CD8-positive, alpha-beta memory T cell (primary cell): ENCODE data around the gene UVRAG. TPM values are rescaled to one million over a fixed set of nuclear protein-coding genes. Genes with fewer than 3 reads are reported as not detected.

Experiments
- CTCF ChIA-PET: fragments of 350-600 bp; sonication (Branson Sonifier 250); formaldehyde crosslinking; loops from one replicate; lab custom pipeline; 2021; ENCODE audit warnings: antibody characterized with exemption; lab: Charles Lee
- POLR2A ChIA-PET: fragments of 350-600 bp; sonication (Branson Sonifier 250); formaldehyde crosslinking; loops from one replicate; lab custom pipeline; 2021; ENCODE audit warnings: antibody characterized with exemption; lab: Charles Lee
- DNase-seq, 5 donors: peaks; one replicate each; pipeline versions ENCODE4 v3.0.0 to v3.0.0-alpha.2; 2020 to 2022; ENCODE audit warnings: mixed read lengths in 1 of 5
- H3K27ac ChIP-seq: one replicate; pipeline ENCODE4 v1.7.0; 2013; ENCODE audit warnings: low read depth, mild to moderate bottlenecking, low read length, moderate library complexity
- H3K27me3 ChIP-seq: 2 replicates; pipeline ENCODE4 v1.7.0; 2013; ENCODE audit warnings: low read length, mild to moderate bottlenecking; ENCODE audit not compliant: insufficient read depth, poor library complexity, severe bottlenecking
- H3K36me3 ChIP-seq: 2 replicates; pipeline ENCODE4 v1.7.0; 2013; ENCODE audit warnings: mild to moderate bottlenecking, low read length, moderate library complexity; ENCODE audit not compliant: insufficient read depth
- H3K4me1 ChIP-seq: 2 replicates; pipeline ENCODE4 v1.7.0; 2013; ENCODE audit warnings: mild to moderate bottlenecking, low read length, moderate library complexity; ENCODE audit not compliant: insufficient read depth
- H3K4me3 ChIP-seq: 2 replicates; pipeline ENCODE4 v1.7.0; 2013; ENCODE audit warnings: mild to moderate bottlenecking, low read length
- H3K9me3 ChIP-seq: 2 replicates; pipeline ENCODE4 v1.7.0; 2013; ENCODE audit warnings: mild to moderate bottlenecking, low read length
- H3K27ac Mint-ChIP-seq, 8 donors: one replicate each; pipeline ENCODE4 v1.8.0; 2020 to 2021; ENCODE audit warnings: mixed read lengths in 8 of 8, mild to moderate bottlenecking in 6 of 8, inconsistent platforms in 3 of 8, moderate library complexity in 3 of 8
- H3K27me3 Mint-ChIP-seq, 2 donors: one replicate each; pipeline ENCODE4 v1.8.0; 2020 to 2021; ENCODE audit warnings: mixed read lengths in 2 of 2, mild to moderate bottlenecking in 1 of 2, moderate library complexity in 1 of 2
- H3K36me3 Mint-ChIP-seq, 3 donors: one replicate each; pipeline ENCODE4 v1.8.0; 2020 to 2021; ENCODE audit warnings: mixed read lengths in 3 of 3, inconsistent platforms in 1 of 3, mild to moderate bottlenecking in 1 of 3
- H3K4me1 Mint-ChIP-seq, 3 donors: one replicate each; pipeline ENCODE4 v1.8.0; 2020 to 2021; ENCODE audit warnings: mixed read lengths in 3 of 3, inconsistent platforms in 1 of 3, mild to moderate bottlenecking in 1 of 3
- H3K4me3 Mint-ChIP-seq, 7 donors: one replicate each; pipeline ENCODE4 v1.8.0; 2020 to 2021; ENCODE audit warnings: mixed read lengths in 7 of 7, mild to moderate bottlenecking in 6 of 7, moderate library complexity in 4 of 7, inconsistent platforms in 2 of 7
- H3K9me3 Mint-ChIP-seq, 5 donors: one replicate each; pipeline ENCODE4 v1.8.0; 2020 to 2022; ENCODE audit warnings: mixed read lengths in 5 of 5, mild to moderate bottlenecking in 3 of 5, moderate library complexity in 2 of 5, inconsistent platforms in 1 of 5
- polyA plus RNA-seq: library from polyadenylated mRNA; unstranded; fragments of 300-500 nt; fragmentation: Illumina TruSeq; gene quantifications from one replicate; pipeline ENCODE4 v1.2.3, GENCODE V29; 2021
- total RNA-seq, 2 experiments: library from RNA; stranded (reverse); gene quantifications; one replicate each; pipeline ENCODE4 v1.2.3, GENCODE V29; 2021

The UVRAG gene
- total and polyA plus RNA-seq, 3 experiments from 2014 or later = 17.1 to 20.9 (median 18.0) TPM

GRCh38 chr11:76013526-76013925, 198.5 kb downstream of the UVRAG start:
- no peak overlapping the region for H3K4me3 Mint-ChIP-seq
- no peak overlapping the region for H3K4me3 ChIP-seq
- H3K9me3 Mint-ChIP-seq = peaks cover 3 to 12% (median 9%) of the 10 kb centered on the region in 5 donors
- H3K27ac ChIP-seq = no peak overlapping the region
- POLR2A ChIA-PET = no interaction called here
- no peaks in the 10 kb centered on the region for H3K9me3 ChIP-seq
- no peak for DNase-seq
- H3K27me3 ChIP-seq = no peaks in the 10 kb centered on the region
- no peaks in the 10 kb centered on the region for H3K4me1 Mint-ChIP-seq
- no peaks in the 10 kb centered on the region for H3K4me1 ChIP-seq
- peaks cover 40 to 70% (median 41%) of the 10 kb centered on the region in 3 donors for H3K36me3 Mint-ChIP-seq
- no peaks in the 10 kb centered on the region for H3K27me3 Mint-ChIP-seq
- H3K36me3 ChIP-seq = no peaks in the 10 kb centered on the region
- H3K27ac Mint-ChIP-seq = no peak overlapping the region
- CTCF ChIA-PET = no interaction called here

- CTCF ChIA-PET = no interaction called here
- no peaks in the 10 kb centered on the region for H3K27me3 Mint-ChIP-seq
- Histone ChIP-seq H3K27me3 (no peaks in the 10 kb centered on the region), H3K9me3 (no peaks in the 10 kb centered on the region), H3K27ac (no peak overlapping the region), H3K36me3 (no peaks in the 10 kb centered on the region), H3K4me1 (no peaks in the 10 kb centered on the region), H3K4me3 (no peak overlapping the region)
- H3K4me1 Mint-ChIP-seq = peaks cover 5 to 7% (median 6%) of the 10 kb centered on the region in 3 donors
- DNase-seq = no peak
- POLR2A ChIA-PET = no interaction called here
- peaks cover 17 to 47% (median 26%) of the 10 kb centered on the region in 3 donors for H3K36me3 Mint-ChIP-seq
- H3K27ac Mint-ChIP-seq = peak overlapping the region in 2 of 8 donors; percentile 2 to 17
- H3K9me3 Mint-ChIP-seq = peaks cover 0 to 4% (median 3%) of the 10 kb centered on the region in 5 donors
- no peak overlapping the region for H3K4me3 Mint-ChIP-seq
Measured at GRCh38 chr11:76023236-76024068, 208.4 kb downstream of the UVRAG start.

GRCh38 chr11:76025068-76025467, 210.1 kb downstream of the UVRAG start:
- H3K36me3 Mint-ChIP-seq = peaks cover 20 to 40% (median 22%) of the 10 kb centered on the region in 3 donors

DNA sequence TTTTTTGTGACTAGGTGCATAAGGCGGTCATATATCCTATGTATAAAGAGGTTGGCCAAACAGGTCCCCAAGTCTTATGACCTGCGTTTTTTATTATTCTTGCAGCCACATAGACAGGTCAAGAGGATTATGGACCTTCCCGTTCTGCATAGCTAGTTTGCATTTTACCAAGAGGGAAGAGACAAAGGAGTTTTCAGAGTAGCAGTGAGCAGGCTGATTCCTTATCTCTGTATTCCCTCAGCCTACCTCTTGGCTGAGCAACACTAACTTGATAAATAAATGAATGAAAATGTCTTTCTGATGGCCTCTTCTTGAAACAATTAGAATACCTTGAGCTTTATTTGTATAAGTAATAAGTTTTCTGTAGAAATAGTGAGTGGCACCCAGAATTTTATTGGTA, 210.8 kb downstream of the UVRAG start:
- Histone ChIP-seq H3K9me3 (no peaks in the 10 kb centered on the region), H3K27ac (no peak overlapping the region), H3K4me1 (no peaks in the 10 kb centered on the region), H3K4me3 (no peak overlapping the region), H3K27me3 (no peaks in the 10 kb centered on the region), H3K36me3 (no peaks in the 10 kb centered on the region)
- POLR2A ChIA-PET = no interaction called here
- Mint-ChIP-seq H3K4me1 (peaks cover 5 to 7% (median 6%) of the 10 kb centered on the region in 3 donors), H3K27me3 (no peaks in the 10 kb centered on the region), H3K36me3 (peaks cover 20 to 39% (median 22%) of the 10 kb centered on the region in 3 donors), H3K4me3 (no peak overlapping the region), H3K9me3 (no peaks in the 10 kb centered on the region), H3K27ac (no peak overlapping the region)
- DNase-seq = no peak
- CTCF ChIA-PET = no interaction called here

More at GRCh38 chr11:76025068-76025467, 210.1 kb downstream of the UVRAG start:
- Mint-ChIP-seq H3K27me3 (no peaks in the 10 kb centered on the region), H3K4me3 (no peak overlapping the region), H3K4me1 (peaks cover 5 to 7% (median 6%) of the 10 kb centered on the region in 3 donors), H3K9me3 (no peaks in the 10 kb centered on the region), H3K27ac (peak overlapping the region in 1 of 8 donors; percentile 1)
- H3K4me3 ChIP-seq = no peak overlapping the region
- CTCF ChIA-PET = no interaction called here
- no peak for DNase-seq
- H3K27ac ChIP-seq = no peak overlapping the region
- no peaks in the 10 kb centered on the region for H3K36me3 ChIP-seq
- no peaks in the 10 kb centered on the region for H3K9me3 ChIP-seq
- POLR2A ChIA-PET = no interaction called here
- no peaks in the 10 kb centered on the region for H3K27me3 ChIP-seq
- no peaks in the 10 kb centered on the region for H3K4me1 ChIP-seq

GRCh38 chr11:76026281-76026680, 211.3 kb downstream of the UVRAG start:
- H3K36me3 ChIP-seq = no peaks in the 10 kb centered on the region
- H3K4me1 ChIP-seq = no peaks in the 10 kb centered on the region
- no peaks in the 10 kb centered on the region for H3K9me3 ChIP-seq
- H3K27ac ChIP-seq = no peak overlapping the region
- no peak overlapping the region for H3K27ac Mint-ChIP-seq
- no peak overlapping the region for H3K4me3 ChIP-seq
- H3K36me3 Mint-ChIP-seq = peaks cover 16 to 38% (median 23%) of the 10 kb centered on the region in 3 donors
- peaks cover 2 to 5% (median 5%) of the 10 kb centered on the region in 3 donors for H3K4me1 Mint-ChIP-seq
- no peak for DNase-seq
- H3K27me3 ChIP-seq = no peaks in the 10 kb centered on the region
- no peak overlapping the region for H3K4me3 Mint-ChIP-seq
- H3K27me3 Mint-ChIP-seq = no peaks in the 10 kb centered on the region
- no peaks in the 10 kb centered on the region for H3K9me3 Mint-ChIP-seq
- POLR2A ChIA-PET = no interaction called here
- CTCF ChIA-PET = no interaction called here

GRCh38 chr11:76026862-76027261, 211.9 kb downstream of the UVRAG start:
- Mint-ChIP-seq H3K4me1 (peaks cover 0 to 5% (median 4%) of the 10 kb centered on the region in 3 donors), H3K36me3 (peaks cover 12 to 37% (median 21%) of the 10 kb centered on the region in 3 donors), H3K4me3 (no peak overlapping the region), H3K27me3 (no peaks in the 10 kb centered on the region), H3K27ac (no peak overlapping the region), H3K9me3 (no peaks in the 10 kb centered on the region)
- ChIA-PET CTCF (no interaction called here), POLR2A (no interaction called here)
- Histone ChIP-seq H3K9me3 (no peaks in the 10 kb centered on the region), H3K4me1 (no peaks in the 10 kb centered on the region), H3K27me3 (no peaks in the 10 kb centered on the region), H3K36me3 (no peaks in the 10 kb centered on the region), H3K27ac (no peak overlapping the region), H3K4me3 (no peak overlapping the region)
- no peak for DNase-seq

- H3K36me3 ChIP-seq = no peaks in the 10 kb centered on the region
- no peaks in the 10 kb centered on the region for H3K27me3 ChIP-seq
- no peak for DNase-seq
- H3K4me1 Mint-ChIP-seq = no peaks in the 10 kb centered on the region
- H3K9me3 ChIP-seq = no peaks in the 10 kb centered on the region
- CTCF ChIA-PET = no interaction called here
- H3K4me1 ChIP-seq = no peaks in the 10 kb centered on the region
- peaks cover 8 to 26% (median 15%) of the 10 kb centered on the region in 3 donors for H3K36me3 Mint-ChIP-seq
- POLR2A ChIA-PET = no interaction called here
- H3K9me3 Mint-ChIP-seq = no peaks in the 10 kb centered on the region
- no peak overlapping the region for H3K27ac Mint-ChIP-seq
- H3K4me3 Mint-ChIP-seq = no peak overlapping the region
- no peak overlapping the region for H3K27ac ChIP-seq
- no peaks in the 10 kb centered on the region for H3K27me3 Mint-ChIP-seq
- no peak overlapping the region for H3K4me3 ChIP-seq
Measured at GRCh38 chr11:76030286-76030685, 215.3 kb downstream of the UVRAG start.

DNA sequence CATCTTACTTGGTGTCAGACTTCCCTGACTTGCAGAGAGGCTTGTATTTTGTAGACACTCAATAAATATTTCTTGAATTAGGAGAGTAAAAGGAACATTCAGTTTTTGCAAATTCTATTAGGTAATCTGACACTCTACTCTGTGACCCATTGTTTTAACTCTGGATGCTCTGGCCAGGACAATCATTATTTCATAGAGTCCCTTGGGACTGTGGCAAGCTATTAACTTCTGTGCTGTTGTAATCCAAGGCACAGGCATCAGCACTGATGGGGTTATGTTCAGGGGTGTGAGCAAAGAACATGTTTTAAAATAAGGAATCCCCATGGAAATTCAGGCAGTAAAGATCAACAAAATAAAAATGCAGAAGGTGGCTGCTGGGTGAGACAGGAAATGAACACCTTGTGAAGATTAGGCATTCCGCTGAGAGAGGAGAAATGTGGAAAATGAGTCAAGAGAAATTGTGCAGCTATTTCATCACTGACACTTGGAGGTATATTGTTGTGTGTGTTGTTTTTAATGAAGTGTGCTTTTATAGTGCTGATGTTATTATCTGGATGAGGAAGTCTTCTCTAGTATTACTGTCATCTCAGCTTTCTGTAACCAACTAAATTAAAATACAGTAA, 216.1 kb downstream of the UVRAG start:
- Mint-ChIP-seq H3K9me3 (no peaks in the 10 kb centered on the region), H3K27ac (no peak overlapping the region), H3K36me3 (peaks cover 8 to 26% (median 13%) of the 10 kb centered on the region in 3 donors), H3K27me3 (no peaks in the 10 kb centered on the region), H3K4me3 (no peak overlapping the region), H3K4me1 (no peaks in the 10 kb centered on the region)
- Histone ChIP-seq H3K9me3 (no peaks in the 10 kb centered on the region), H3K27me3 (no peaks in the 10 kb centered on the region), H3K27ac (no peak overlapping the region), H3K4me1 (no peaks in the 10 kb centered on the region), H3K4me3 (no peak overlapping the region), H3K36me3 (no peaks in the 10 kb centered on the region)
- DNase-seq = no peak
- ChIA-PET CTCF (no interaction called here), POLR2A (no interaction called here)
